ENCODE data around the gene NPTXR.
"Not testable (repeated sequence)": the region's sequence is repeated elsewhere in the genome, so short reads cannot be mapped to it uniquely, and the experiment has no call there.

NPTXR gene

DNA sequence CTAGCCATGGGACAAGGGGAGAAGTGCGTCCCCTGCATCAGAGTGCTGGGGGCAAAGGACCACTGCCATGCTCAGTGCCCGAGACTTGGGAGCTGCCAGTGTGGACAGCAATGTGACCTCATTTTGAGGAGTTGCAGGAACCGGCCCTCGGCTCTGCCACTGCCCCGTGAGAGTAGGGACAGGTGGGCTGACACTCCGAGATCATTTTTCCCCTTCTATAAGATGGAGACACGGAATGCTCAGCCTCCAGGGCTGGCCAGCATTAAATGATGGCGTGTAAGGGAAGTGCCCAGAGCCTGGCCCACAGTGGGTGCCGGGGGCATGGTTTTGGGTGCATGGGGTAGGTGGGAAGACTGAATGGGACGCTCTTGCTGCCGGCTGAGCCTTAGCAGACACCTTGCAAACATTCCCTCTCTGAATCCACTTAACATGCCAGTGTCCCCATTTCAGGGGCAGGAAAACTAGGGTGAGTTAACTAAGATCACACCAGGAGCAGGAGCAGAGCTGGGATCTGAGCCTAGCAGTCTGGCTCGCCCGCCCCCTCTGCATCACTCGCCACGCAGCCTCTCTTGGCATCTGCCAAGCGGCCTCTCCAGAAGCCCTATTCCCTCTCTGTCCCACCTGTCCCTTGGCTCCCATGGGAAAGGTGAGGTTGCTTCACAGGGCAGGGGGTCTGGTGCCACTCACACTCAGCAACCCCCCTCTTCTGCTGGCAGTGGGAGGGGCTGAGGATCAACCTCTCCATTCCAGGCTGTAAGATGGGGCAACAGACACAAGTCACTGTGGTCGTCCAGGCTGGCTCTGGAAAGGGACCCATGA lies 13.6 kb downstream of the NPTXR start:
- no peak for DNase-seq

DNA sequence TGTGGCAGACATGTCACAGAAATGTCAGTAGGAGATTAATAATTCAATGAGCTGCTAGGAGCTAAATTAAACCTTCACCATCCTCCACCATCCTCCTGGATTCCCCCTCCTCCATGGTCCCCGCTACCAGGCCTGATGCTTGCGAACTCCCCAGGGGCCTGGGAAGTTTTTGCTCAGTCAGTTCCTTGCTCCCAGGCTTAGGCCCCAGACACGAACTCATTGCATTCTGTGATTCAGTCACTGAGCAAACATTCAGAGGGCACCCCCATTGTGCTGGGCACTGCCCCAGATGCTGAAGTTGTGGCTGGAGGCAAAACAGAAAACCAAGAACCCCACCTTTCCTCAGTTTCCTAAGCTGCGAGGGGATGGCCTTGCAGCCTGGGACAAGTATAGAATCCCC lies 14.3 kb downstream of the NPTXR start:
- DNase-seq: no peak

DNA sequence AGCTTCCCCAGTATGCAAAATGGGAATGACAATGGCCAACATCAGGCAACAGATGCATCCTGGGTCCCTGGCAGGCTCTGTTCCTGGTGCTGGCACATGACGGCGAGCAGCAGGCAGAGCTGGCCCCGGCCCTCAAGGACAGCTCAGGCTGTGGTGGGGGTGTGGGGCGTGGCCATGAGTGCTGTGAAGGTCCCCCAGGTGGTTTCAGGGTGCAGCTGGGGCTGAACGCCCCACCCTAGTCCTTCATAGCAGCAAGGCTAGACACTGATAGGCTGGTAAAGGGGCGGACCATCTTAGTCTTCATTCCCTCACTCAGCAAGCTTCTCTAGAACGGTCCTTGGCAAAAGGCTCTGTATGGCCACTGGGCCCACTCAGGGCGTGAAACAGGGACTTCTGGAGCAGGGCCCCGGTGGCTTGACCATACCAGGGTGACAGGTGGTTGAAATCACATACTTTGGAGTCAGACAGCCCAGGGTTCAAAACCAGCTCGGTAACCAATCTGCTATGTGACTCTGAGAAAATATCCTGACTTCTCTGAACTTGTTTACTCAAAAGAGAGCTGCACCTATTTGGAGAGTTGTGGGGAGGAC lies 15.1 kb downstream of the NPTXR start:
- DNase-seq: no peak

DNA sequence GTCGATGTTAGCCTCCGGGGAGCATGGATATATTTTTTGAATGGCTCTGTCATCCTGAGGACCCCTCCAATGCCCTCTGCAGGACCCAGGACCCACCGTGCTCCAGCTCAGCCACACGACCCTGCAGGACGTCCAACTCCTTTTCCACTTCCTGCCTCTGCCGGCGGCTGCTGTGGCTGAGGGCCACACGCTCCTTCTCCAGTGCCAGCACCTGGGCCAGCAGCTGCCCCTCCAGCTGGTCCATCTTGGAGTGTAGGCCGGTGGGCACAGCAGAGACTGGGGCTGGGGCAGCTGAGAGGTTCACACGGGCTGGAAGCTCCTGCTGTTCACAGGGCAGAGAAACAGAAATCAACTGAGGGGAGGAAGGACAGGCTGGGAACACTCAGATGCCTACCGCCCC lies 15.6 kb downstream of the NPTXR start:
- no peak for DNase-seq

DNA sequence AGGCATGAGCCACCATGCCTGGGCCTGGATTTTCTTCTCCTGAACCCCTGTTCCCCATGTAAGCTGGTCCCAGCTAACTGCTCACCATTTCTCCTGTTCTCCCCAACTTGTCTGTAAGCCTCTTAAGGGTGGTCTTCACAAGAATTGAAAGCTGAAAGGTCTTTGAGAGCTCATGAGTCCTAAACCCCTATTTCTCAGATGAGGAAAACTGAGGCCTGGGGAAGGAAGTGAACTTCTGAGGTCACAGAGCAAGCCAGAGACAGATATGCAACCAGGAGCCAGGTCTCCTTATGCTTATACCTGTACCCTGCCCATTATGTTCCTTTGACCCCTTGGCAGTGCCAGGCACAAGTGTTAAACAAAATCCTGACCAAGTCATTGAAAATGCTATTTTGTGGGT lies 16.3 kb downstream of the NPTXR start:
- DNase-seq: no peak

DNA sequence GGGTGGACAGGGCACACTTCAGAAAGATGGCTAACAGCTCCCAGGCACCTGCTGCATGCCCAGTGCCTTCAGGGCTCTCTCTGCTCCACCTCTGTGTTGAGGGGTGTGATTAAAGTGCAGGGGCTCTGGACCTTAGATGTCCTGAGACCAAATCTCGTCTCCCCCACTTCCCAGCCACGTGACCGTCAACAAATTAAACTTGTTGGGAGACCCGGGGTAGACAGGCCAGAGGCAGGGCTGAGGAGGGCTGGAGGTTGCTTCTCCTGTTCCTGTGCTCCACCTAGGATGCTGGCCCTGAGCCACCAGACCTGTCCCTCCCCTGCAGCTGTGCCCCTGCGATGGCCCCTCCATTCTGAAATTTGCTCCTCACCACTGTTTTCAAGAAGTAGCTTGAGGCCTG lies 17.0 kb downstream of the NPTXR start:
- DNase-seq: no peak

DNA sequence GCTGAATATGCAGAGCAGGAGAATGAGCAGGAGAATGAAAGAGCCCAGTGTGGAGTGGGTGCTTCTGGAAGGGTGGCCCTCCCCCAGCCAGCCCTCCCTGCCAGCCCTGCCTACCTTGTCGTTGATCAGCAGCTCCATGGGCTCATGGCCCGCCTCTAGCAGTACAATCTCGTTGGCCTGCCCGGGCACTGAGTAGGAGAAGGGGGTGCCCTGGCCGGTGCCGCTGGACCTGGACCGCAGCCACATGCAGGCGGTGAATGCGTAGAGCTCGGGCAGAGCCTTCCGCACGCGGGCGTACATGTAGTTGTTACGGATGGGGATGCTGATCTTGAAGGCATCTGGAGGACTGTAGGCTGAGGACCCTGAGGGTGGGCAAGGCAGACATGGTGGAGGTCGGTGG lies 17.4 kb downstream of the NPTXR start:
- no peak for DNase-seq

DNA sequence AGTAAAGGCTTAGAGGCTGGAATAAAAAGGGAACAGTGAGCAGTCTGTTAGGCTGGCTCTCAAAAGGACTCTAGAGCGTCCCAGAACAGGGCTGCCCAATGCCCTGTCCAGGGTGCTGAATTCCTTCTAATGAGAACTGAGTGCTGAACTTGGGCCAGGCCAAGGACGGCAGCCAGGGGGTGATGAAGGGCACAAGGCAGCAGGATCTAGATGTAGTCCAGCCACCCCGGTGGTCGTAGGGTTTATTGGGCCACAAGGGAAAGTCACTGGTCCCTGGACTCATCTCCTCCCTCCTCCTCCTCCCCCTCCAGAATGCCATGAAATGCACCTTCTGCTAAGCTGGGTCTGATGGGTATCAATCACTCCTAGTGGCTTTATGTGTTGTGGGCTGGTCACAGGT lies 19.2 kb downstream of the NPTXR start:
- no peak for DNase-seq

DNA sequence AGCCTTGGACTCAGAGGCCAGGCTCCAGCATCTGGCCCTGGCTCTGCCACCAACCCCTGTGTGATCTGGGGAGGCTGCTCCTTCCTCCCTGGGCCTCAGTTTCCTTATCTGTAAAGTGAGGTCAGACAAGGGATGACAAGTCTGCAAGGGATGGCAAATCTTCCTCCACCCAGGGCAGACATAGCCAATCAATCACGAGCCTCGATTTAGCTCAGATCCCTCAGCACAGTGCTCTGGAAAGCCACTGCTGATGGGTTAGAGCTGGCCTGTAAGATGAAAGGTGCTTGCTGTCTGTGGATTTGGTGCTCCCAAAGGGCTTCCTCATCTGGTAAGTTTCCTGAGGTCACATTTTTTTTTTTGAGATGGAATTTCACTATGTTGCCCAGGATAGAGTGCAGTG lies 20.2 kb downstream of the NPTXR start:
- DNase-seq: no peak

DNA sequence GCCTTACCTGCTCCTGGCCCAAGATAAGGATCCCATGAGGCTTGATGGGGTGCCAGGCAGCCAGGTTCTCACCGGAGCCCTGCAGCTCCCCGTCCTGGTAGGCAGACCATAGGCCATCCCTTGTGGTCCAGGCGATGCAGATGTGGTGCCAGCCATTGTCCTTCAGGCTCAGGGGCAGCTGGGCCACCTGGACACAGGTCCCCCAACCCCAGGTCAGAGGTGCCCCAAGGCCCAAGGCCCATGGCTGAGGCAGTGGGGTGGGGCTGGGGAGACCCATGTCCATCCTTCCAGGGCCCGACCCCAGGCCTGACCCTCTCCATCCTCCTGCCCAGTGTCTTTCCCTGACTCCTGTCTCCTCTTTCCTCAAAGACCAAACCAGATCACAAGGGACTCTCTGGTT lies 20.8 kb downstream of the NPTXR start:
- DNase-seq: no peak

DNA sequence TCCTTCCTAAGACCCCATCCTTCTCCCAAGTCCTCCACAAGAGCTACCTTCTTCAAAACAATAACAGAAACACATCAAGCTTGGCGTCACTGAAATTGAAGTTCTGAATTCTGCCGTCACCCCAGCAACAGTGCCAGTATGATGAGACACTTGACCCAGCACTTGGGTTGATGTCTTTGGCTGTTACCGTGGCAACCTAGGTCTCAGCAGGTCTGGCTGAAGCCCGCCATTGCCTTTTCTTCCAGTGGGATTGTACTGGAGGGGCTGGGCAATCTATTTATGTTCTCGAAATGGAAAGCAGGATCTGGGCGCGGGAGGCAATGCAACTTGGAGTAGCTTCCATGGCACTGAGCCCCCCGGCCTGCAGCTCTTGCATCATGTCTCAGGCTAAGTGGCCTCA lies 23.8 kb downstream of the NPTXR start:
- no peak for DNase-seq

DNA sequence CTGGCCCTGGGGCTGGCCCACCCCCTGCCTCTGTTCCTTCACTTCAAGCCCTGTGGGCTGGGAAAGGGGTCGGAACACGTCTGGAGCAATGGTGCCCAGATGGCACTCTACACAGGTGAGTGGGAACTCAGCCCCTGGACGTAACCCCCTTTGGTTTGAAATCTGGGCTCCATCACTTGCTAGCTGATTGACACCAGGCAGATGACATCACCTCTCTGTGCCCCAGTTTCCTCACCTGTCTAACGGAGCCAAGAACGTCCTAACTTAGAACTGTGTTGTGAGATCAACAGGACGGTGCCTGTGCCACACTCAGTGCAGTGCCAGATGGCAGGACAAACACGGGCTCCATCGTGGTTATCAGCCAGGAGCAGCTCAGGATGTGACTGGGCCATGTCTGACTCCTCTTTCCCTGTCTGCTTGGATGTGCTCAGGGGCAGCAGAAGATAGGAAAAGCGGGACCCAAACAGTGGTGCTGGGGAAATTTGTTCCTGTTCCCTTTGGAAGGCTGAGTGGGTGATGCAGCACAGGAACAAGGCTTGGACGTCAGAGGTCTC lies 24.4 kb downstream of the NPTXR start:
- DNase-seq: no peak

DNA sequence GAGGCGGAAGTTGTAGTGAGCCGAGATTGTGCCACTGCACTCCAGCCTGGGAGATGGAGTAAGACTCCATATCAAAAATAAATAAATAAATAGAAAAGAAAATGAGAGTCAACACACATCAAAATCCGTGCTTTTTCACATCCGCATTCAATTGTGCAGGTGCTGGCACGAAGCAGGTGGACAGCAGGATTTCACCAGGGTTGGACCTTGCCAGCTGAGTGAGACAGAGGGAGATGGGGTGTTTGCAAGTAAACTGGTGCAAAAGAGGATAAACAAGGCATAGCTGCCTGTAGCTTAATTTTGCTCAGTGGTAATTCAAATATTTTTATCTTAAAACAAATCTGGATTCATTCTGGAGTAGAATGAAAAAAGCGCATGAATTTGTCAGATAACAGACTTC lies 26.6 kb downstream of the NPTXR start:
- no peak for DNase-seq

DNA sequence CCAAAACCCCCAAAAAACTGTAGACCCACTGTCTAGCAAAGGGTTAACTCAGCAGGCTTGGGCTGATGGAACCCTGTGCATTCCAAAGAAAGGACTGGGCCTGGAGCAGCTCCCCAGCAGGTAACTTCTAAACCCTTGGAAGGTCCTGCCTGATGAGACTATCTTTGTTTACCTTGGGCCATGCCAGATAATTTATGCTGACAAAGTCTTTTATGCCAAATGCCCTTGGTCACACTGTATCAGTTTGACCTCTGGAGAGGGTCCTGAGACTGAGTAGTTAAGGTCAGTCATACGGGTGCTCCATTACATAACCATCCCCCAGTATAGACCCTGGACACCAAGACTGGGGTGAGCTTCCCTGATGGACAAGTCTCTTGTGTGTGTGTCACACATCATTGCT lies 28.0 kb downstream of the NPTXR start:
- no peak for DNase-seq

DNA sequence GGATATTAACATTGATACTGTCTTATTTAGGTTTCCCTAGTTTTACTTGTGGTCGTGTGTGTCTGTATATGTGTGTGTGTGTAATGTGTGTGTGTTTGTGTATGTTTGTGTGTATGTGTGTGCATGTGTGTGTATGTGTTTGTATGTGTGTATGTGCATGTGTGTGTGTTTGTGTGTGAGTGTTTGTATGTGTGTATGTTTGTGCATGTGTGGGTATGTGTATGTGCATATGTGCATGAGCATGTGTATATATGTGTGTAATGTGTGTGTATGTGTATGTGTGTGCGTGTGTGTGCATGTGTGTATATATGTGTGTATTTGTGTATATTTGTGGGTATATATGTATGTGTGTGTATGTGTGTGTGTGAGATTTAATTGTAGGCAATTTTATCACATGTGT lies 32.6 kb downstream of the NPTXR start:
- DNase-seq: no peak

DNA sequence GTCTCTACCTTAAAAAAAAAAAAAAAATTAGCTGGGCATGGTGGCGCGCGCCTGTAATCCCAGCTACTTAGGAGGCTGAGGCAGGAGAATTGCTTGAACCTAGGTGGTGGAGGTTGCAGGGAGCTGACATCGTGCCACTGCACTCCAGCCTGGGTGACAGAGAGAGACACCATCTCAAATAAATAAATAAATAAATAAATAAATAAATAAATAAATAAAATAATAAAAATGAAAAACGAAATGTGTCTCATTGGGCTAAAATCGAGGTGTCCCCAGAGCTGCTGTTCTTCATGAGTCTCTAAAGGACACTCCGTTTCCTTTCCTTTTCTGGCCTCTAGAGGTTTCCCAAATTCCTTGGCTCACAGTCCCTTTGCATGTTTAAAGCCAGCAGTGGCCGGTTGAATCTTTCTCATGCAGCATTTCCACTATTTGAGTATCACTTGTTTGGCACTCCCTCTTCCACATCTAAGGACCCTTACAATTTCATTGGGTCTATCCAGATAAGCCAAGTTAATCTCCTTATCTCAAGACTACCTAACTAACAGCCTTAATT lies 38.7 kb downstream of the NPTXR start:
- DNase-seq: not testable (repeated sequence)

DNA sequence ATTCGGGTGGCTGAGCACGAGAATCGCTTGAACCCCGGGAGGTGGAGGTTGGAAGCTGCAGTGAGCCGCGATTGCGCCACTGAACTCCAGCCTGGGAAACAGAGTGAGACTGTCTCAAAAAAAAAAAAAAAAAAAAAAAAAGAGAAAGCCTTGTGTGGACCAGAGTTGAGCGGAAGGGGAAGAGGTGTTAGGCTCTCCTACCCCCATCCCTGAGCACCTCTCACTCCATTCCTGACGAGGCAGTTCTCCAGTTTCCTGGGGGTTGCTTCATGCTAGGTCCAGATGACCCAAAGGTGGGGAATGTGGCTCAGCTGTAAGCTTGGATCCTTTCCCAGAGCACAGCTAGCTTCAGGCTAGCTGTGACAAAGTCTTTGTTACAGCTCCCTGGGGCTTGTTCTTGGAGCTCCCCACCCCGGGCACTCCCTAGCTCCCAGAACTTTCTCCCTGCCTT lies 41.1 kb downstream of the NPTXR start:
- DNase-seq: peak; percentile 22

DNA sequence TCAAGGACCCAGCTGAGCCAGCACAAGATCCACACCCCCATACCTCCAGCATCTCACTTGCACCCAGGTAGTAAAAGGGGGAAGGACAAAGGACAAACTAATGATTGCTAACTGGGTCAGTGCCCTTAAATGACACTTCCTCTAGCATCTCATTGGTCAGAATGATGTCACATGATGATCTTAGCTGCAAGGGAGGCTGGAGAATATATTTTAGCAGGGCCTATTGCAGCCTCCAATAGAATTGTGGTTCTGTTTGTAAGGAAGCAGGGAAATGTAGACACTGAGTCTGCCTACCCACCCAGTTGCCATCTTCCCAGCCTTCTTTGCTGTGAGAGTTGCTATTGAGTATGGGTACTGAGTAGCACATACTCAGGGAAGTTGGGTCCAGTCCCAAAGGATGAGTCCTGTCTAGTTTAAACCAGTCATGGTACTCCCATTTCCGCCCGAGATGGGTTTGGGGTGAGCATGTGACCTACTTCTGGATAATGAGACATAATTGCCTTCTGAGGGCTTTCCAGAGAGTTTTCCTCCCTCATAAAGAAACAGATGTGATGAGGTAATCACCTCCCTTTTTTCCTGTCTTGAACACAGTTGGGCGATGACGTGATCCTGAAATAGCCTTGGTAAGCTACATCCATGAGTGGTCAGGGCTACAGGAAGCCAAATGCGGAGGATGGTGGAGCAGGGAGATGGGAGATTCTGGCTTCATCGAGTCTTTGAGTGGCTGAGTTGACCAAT lies 44.4 kb downstream of the NPTXR start:
- DNase-seq: no peak

DNA sequence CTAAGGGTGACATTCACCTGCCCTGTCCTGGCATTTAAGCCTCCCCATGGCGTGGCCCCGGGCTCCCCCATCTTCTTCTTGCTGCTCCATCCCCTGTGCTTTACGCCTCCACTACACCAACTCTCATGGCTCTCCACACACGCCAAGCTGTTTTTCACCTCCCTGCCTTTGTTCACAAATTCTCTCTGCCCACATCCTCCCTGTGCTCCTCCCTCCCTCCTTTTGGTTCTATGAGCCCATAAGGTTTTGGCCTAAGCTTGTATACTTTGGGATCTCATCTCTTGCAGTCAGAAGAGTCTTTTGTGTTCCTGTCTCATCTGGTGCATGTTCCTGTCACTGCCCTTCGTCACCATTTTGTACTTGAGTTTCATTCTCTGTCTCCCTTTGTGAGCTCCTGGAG lies 45.3 kb downstream of the NPTXR start:
- no peak for DNase-seq

DNA sequence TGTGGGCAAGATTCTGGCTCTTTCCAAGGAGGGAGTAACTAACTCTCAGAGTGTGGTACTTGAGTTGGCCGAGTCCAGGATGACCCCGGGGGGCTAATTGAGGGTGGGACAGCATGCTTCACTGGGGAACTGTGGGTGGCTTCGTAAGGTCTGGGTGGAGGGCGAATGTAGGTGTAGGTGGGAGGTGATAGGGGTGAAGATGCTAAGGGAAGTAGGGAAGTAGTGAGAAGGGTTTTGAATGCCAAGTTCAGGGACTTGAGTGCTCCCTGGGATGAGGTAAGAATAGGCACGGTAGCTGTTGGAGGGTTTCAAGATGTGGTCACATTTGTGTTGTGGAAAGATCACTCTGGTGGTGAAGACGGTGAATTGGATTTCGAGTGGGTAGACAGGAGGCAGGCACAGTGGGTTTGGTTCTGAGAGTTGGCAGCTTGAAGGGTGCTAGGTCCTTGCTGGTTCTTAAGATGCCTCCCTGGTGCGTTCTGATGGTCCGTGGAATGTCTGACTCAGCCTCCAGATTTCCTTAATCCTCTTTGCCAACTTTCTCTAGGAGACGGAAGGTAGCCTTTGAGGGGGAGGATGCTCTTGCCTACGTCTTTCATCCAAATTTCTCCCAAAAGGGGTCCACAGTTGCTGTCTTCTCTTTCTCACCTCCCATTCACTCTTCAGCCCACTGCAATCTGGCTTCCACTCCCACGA lies 47.4 kb downstream of the NPTXR start:
- DNase-seq: no peak

DNA sequence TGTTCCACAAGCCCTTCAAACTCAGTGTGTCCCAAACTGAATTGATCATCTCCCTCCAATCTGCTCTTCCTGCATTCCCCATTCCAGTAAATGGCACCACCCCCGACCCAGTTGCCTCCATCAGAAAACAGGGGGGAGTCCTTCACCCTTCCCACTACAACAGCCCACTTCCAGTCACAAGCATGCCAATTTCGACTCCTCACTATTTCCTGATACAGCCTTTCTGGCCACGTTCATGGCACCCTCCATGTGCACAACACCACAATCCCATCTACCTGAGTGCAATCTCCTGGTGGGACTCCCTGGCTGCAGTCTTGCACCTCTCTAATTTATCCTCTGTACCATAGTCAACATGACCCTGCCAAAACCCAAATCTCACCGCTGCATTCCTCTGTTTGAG lies 48.3 kb downstream of the NPTXR start:
- no peak for DNase-seq

DNA sequence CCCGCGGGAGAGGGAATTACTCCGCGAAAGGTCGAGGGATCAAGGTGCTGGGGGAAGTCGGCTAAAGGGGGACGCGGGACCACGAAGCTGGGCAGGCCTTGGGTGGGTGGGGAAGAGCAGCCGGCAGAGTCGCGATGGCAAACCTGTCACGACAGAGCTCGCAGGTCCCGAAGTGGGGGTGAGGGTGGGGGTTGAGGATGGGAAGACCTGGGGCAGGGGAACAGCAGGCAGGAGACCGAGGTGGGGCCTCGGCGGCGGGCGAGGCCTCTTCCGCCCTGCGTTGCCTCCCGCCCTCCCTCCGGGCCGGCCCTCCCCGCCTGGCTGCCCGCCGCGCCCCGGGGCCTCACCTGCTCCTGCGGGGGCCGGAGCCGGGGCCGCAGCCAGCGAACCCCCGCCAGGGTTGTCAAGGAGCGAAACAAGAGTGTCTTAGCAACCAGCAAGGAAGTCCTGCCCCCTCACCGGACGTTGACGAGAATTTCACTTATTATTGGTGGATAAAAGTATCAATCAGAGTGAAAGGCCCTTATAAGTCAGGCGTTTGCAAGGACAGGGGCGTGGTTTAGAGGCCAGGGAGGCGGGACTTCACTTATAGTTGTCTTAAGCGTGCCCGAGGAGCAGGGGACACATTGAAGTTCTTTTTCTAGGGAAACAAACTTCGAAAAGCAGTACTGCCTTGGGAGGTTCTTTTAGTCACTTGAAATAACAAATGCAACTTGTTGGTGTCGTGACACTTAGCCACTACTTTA lies 49.9 kb downstream of the NPTXR start, which contains the start of gene DNAL4:
DNAL4 (minus strand) TSS at position 423 of the 746 bp plus-strand sequence. CDS start 11,412 bp downstream, outside the sequence.
- peak; percentile 96 for DNase-seq
